ENCODE results near the gene GRHL1.
"Not testable (repeated sequence)": the region's sequence is repeated elsewhere in the genome, so short reads cannot be mapped to it uniquely, and the experiment has no call there.

GRHL1 gene

GRCh38 chr2:10010861-10011605 lies 59.5 kb downstream of the GRHL1 start:
- not testable (repeated sequence) for DNase-seq

- not testable (repeated sequence) for DNase-seq
Observed at GRCh38 chr2:10011606-10012325, 60.3 kb downstream of the GRHL1 start.

DNA sequence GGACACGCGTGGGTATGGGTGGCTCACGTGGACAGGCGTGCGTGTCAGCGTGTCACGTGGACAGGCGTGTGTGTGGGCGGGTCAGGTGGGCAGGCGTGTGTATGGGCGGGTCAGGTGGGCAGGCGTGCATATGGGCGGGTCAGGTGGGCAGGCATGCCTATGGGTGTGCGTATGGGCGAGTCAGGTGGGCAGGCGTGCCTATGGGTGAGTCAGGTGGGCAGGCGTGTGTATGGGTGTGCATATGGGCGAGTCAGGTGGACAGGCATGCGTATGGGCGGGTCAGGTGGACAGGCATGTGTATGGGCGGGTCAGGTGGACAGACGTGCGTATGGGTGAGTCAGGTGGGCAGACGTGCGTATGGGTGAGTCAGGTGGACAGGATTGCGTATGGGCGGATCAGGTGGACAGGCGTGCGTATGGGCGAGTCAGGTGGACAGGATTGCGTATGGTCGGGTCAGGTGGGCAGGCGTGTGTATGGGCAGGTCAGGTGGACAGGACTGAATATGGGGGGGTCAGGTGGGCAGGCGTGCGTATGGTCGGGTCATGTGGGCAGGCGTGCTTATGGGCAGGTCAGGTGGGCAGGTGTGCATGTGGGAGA lies 61.0 kb downstream of the GRHL1 start:
- not testable (repeated sequence) for DNase-seq

DNA sequence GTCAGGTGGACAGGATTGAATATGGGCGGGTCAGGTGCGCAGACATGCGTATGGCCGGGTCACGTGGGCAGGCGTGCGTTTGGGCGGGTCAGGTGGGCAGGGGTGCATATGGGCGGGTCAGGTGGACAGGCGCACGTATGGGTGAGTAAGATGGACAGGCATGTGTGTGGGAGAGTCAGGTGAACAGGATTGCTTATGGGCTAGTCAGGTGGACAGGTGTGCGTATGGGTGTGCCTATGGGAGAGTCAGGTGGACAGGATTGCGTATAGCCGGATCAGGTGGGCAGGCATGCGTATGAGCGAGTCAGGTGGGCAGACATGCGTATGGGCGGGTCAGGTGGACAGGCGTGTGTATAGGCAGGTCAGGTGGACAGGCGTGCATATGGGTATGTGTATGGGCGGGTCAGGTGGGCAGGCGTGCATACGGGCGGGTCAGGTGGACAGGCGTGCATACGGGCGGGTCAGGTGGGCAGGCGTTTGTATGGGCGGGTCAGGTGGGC lies 61.5 kb downstream of the GRHL1 start:
- no peak for DNase-seq

DNA sequence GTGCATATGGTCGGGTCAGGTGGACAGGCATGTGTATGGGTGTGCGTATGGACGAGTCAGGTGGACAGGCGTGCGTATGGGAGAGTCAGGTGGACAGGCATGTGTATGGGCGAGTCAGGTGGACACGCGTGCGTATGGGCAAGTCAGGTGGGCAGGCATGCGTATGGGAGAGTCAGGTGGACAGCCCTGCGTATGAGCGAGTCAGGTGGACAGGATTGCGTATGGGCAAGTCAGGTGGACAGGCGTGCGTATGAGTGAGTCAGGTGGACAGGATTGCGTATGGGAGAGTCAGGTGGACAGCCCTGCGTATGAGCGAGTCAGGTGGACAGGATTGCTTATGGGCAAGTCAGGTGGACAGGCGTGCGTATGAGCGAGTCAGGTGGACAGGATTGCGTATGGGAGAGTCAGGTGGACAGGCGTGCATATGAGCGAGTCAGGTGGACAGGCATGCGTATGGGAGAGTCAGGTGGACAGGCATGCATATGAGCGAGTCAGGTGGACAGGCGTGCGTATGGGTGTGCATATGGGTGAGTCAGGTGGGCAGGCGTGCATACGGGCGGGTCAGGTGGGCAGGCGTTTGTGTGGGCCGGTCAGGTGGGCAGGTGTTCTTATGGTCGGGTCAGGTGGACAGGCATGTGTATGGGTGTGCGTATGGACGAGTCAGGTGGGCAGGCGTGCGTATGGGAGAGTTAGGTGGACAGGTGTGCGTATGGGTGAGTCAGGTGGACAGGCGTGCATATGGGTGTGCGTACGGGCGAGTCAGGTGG lies 62.3 kb downstream of the GRHL1 start:
- DNase-seq = not testable (repeated sequence)

- DNase-seq = no peak
Observed at GRCh38 chr2:10014418-10015190, 63.1 kb downstream of the GRHL1 start.

DNA sequence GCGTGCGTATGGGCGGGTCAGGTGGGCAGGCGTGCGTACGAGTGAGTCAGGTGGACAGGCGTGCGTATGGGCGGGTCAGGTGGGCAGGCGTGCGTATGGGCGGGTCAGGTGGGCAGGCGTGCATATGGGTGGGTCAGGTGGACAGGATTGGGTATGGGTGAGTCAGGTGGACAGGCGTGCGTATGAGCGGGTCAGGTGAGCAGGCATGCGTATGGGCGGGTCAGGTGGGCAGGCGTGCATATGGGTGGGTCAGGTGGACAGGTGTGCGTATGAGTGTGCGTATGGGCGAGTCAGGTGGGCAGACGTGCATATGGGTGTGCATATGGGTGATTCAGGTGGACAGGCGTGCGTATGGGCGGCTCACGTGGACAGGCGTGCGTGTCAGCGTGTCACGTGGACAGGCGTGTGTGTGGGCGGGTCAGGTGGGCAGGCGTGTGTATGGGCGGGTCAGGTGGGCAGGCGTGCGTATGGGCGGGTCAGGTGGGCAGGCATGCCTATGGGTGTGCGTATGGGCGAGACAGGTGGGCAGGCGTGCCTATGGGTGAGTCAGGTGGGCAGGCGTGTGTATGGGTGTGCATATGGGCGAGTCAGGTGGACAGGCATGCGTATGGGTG lies 64.0 kb downstream of the GRHL1 start:
- DNase-seq = not testable (repeated sequence)

- DNase-seq = no peak
Observed at GRCh38 chr2:10016001-10016801, 64.7 kb downstream of the GRHL1 start.

GRCh38 chr2:10016802-10017258 lies 65.3 kb downstream of the GRHL1 start:
- DNase-seq = no peak

DNA sequence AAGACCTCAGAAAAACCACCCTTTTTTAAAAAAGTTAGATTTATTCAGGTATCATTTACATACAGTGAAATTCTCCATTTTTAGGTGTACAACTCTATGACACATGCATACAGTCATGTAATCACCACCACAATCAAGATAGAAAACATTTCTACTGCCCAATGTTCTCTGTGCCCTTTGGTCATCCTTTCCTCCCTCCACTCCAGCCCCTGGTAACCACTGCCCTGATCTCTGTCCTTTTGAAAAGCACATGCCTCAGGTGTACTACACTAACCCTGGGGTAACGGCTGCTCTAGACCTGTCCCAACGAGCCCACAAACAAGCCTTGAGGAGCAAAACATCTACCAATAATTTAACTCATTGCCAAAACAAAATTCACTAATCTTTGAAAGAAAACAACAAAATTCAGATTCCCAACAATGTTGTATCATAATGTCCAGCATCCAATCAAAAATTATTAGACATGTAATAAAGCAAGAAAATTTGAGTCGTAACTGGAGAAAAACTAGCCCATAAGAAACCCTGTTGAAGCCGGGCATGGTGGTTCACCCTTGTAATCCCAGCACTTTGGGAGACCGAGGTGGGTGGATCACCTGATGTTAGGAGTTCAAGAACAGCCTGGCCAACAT lies 65.9 kb downstream of the GRHL1 start:
- DNase-seq = no peak

DNA sequence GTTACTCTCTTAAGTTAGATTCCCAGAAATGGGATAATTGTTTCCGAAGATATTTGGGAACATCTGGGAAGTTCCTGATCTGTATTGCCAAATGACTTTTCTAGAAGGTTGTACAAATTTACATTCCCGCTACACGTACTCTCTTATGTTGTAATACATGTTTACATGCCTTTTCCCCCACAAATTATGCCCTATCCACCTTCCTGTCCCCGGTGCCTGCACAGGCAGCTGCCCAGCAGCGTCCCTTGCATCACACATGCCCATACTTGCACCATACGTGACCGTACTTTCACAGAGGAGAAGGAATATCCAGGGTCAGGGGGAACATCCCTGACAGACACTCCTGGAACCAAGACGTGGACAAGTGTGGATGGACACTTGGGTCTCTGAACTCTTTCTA lies 67.7 kb downstream of the GRHL1 start:
- no peak for DNase-seq

DNA sequence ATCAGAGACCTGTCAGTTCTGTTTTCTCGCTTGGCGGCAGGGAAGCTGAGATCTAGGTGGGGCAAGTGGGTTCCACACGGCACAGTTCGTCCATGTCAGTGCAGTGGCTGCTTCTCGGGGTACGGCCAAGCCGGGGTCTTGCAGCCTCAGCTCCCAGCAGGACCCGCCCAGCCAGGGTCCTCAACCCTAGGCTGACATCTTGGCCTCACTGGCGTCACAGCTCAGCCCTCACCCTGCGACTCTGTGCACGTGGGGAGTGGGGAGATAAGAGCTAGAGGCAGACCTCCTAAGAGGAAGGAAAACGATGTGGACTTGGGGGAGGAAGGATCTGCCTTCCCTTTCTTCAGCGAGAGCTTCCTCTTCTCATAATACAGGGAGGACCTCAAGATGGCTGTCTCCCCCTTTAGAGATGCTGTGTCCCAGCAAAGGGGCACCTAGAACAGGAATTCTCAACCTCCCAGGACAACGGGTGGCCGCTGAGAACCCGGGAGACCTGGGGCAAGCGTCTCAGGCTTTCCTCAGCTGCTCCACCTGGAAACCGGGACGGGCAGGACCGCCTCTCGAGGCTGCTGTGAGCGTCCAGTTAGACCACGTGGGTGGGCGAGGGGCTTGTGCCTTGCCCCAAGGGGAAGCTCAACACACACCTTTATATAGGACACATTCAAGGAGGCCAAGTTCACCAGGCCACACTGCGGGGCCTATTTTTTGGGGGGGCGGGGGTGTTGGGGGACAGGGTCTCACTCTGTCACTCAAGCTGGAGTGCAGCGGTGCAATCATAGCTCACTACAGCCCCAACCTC lies 68.3 kb downstream of the GRHL1 start:
- DNase-seq = no peak

DNA sequence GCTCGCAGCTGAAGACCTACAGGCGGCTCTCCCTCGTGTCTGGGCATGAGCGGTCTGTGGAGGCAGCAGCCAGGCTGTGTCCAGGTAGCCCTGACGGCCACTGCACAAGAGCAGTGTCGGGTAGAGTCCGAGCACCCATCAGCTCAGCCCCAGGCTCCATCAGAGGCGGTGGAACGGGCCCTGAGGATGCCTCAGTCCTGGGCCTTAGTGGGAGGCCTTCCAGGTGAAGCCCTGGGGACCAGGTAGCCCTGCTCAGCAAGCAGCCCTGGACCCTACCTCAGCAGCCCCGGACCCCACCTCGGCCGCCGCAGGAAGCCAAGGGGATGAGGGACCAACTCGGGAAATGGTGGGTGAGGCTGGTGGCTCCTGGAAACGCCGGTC lies 70.5 kb downstream of the GRHL1 start:
- DNase-seq = no peak

- no peak for DNase-seq
Observed at GRCh38 chr2:10022445-10022844, 71.0 kb downstream of the GRHL1 start.

- DNase-seq = no peak
Observed at GRCh38 chr2:10022966-10023662, 71.6 kb downstream of the GRHL1 start.

GRCh38 chr2:10026940-10027569 lies 75.6 kb downstream of the GRHL1 start:
- no peak for DNase-seq

DNA sequence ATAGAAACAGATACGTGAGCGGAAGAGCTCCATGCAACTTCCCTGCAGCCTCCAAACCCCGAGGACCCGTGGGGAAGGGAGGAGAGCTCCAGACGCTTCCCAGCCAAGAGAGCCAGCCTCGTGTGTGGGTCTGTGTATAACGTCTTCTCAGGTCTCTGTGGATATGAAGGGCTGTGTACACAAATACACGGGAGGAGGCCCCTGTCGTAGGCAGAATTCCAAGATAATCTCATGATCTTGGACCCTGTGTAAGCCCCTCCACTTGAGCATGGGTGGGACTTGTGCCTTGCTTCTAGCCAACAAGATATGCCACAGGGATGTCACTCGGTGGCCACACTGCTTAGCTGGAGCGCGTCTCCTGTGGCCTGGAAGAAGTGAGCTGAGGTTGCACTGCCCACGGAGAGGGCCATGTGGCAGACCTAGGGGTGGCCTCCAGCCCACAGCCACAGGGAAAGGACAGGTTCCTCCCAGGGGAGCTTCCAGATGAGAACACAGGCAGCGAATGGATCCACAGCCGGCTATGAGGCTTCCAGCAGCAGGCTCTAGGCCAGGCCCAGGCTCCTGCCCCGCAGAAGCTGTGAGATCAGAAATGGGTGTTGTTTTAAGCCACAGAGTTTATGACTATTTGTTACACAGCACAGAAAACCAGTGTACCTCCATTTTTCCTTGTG lies 76.3 kb downstream of the GRHL1 start:
- no peak for DNase-seq

Data from activated naive CD4-positive, alpha-beta T cell treated with Interleukin-2 at 50 U/mL for 16 hours (primary cell).